Endothelial cell of umbilical vein (primary cell): ENCODE data around the gene ATP11B. TPM values are rescaled to one million over a fixed set of nuclear protein-coding genes. Genes with fewer than 3 reads are reported as not detected.

Experiments
- BruUV-seq: library from RNA; stranded (reverse); fragments of 400-500 nt; replicated peaks from 2 replicates; lab custom pipeline; 2021; lab: Mats Ljungman, UMichigan
- CTCF ChIA-PET: fragments of 300-600, 350-600 bp; sonication (Branson Sonifier 250); formaldehyde crosslinking; loops from one replicate; lab custom pipeline; 2021; ENCODE audit warnings: antibody characterized with exemption, inconsistent platforms; lab: Charles Lee
- POLR2A ChIA-PET: fragments of 300-600, 350-600 bp; sonication (Branson Sonifier 250); formaldehyde crosslinking; loops from one replicate; lab custom pipeline; 2021; ENCODE audit warnings: antibody characterized with exemption, inconsistent platforms; lab: Charles Lee
- DNase-seq: peaks from one replicate; pipeline ENCODE4 v3.0.0-alpha.2; 2011; ENCODE audit warnings: low read depth, low spot score
- FAIRE-seq: peaks from 2 replicates; lab custom pipeline; 2011; peaks lifted over from hg19 to GRCh38; lab: Jason Lieb, UNC
- H2AFZ ChIP-seq: 2 replicates; pipeline ENCODE4 v1.6.0; 2012; ENCODE audit warnings: low read depth, low read length, control low read depth, inconsistent platforms
- H3K27ac ChIP-seq: 2 replicates; pipeline ENCODE4 v1.5.1; 2011; ENCODE audit warnings: low read depth, mild to moderate bottlenecking, control low read depth, low read length, moderate library complexity; ENCODE audit not compliant: insufficient read depth
- H3K27me3 ChIP-seq, 2 experiments: 2 replicates each; pipeline versions ENCODE4 v1.6.0 to v1.6.1; 2011; ENCODE audit warnings: low read length in 2 of 2, mixed read lengths in 1 of 2; ENCODE audit not compliant: control insufficient read depth in 2 of 2, insufficient read depth in 2 of 2
- H3K36me3 ChIP-seq, 2 experiments: 2 replicates in 1 of 2; 3 replicates in 1 of 2; pipeline ENCODE4 v1.5.1; 2011; ENCODE audit warnings: low read length in 2 of 2, mild to moderate bottlenecking in 1 of 2, moderate library complexity in 1 of 2; ENCODE audit not compliant: control insufficient read depth in 2 of 2, insufficient read depth in 2 of 2; ENCODE audit errors: extremely low read depth in 1 of 2
- H3K4me1 ChIP-seq: 3 replicates; pipeline ENCODE4 v1.5.1; 2011; ENCODE audit warnings: mild to moderate bottlenecking, low read length; ENCODE audit not compliant: control insufficient read depth, insufficient read depth; ENCODE audit errors: extremely low read depth
- H3K4me2 ChIP-seq: 2 replicates; pipeline ENCODE4 v1.6.1; 2011; ENCODE audit warnings: low read length, control low read depth, mixed read lengths; ENCODE audit not compliant: insufficient read depth
- H3K4me3 ChIP-seq, 3 experiments: fragments of 200-600 bp in 1 of 3; sonication (generic), shearing (Covaris generic) in 1 of 3; replicated peaks in 1 of 3; 2 replicates each; pipeline ENCODE4 v1.5.1; 2011 to 2016; ENCODE audit warnings: control low read depth in 3 of 3, low read length in 3 of 3, mild to moderate bottlenecking in 2 of 3, inconsistent platforms in 1 of 3, low read depth in 1 of 3, moderate library complexity in 1 of 3; ENCODE audit not compliant: insufficient read depth in 1 of 3
- H3K79me2 ChIP-seq: 2 replicates; pipeline ENCODE4 v1.6.0; 2012; ENCODE audit warnings: low read length, inconsistent platforms; ENCODE audit not compliant: control insufficient read depth, insufficient read depth
- H3K9ac ChIP-seq: replicated peaks from 2 replicates; pipeline ENCODE3; 2011; ENCODE audit warnings: low read length, control low read depth; ENCODE audit not compliant: insufficient read depth; ENCODE audit errors: extremely low read depth
- H3K9me1 ChIP-seq: replicated peaks from 3 replicates; pipeline ENCODE4 v1.6.0; 2011; ENCODE audit warnings: mild to moderate bottlenecking, low read length; ENCODE audit not compliant: control insufficient read depth, insufficient read depth; ENCODE audit errors: extremely low read depth
- H3K9me3 ChIP-seq: replicated peaks from 2 replicates; pipeline ENCODE4 v1.5.1; 2012; ENCODE audit warnings: low read length, inconsistent platforms; ENCODE audit not compliant: control insufficient read depth, insufficient read depth
- H4K20me1 ChIP-seq: replicated peaks from 2 replicates; pipeline ENCODE3; 2011; ENCODE audit warnings: mild to moderate bottlenecking, low read length; ENCODE audit not compliant: control insufficient read depth, insufficient read depth; ENCODE audit errors: extremely low read depth
- EZH2 ChIP-seq: IDR thresholded peaks from 2 replicates; pipeline ENCODE4 v1.6.1; 2012; ENCODE audit warnings: borderline replicate concordance, low read depth, mild to moderate bottlenecking, moderate library complexity, low read length, inconsistent platforms; ENCODE audit not compliant: severe bottlenecking
- FOS ChIP-seq: IDR thresholded peaks from 2 replicates; pipeline ENCODE4 v1.6.1; 2011; ENCODE audit warnings: mild to moderate bottlenecking, low read length, moderate library complexity, borderline replicate concordance; ENCODE audit not compliant: insufficient read depth
- GATA2 ChIP-seq: IDR thresholded peaks from 2 replicates; pipeline ENCODE4 v1.7.0; 2011; ENCODE audit warnings: low read depth, mild to moderate bottlenecking, moderate library complexity, mixed read lengths, low read length; ENCODE audit not compliant: insufficient read length, insufficient read depth
- JUN ChIP-seq: IDR thresholded peaks from 2 replicates; pipeline ENCODE4 v1.6.1; 2011; ENCODE audit warnings: borderline replicate concordance, low read depth; ENCODE audit not compliant: insufficient read length, insufficient read depth
- MYC ChIP-seq: IDR thresholded peaks from one replicate; pipeline ENCODE4 v1.6.1; 2011; ENCODE audit warnings: mild to moderate bottlenecking, low read depth, low read length
- POLR2A ChIP-seq: IDR thresholded peaks from 2 replicates; pipeline ENCODE4 v1.6.1; 2012; ENCODE audit warnings: low read depth, mild to moderate bottlenecking, control low read depth, low read length
- dilution Hi-C: fragments of 300-500 bp; cut with MboI; formaldehyde crosslinking; loops from one replicate; pipeline ENCODE4 v1.15.0; 2019; ENCODE audit warnings: low sequenced_read_pairs; ENCODE audit not compliant: extremely low pct_ligation_motif_present
- intact Hi-C: fragments of 100-400 bp; cut with micrococcal nuclease; formaldehyde crosslinking; loops from one replicate; pipeline ENCODE4 v1.10.0; 2022
- polyA plus RNA-seq, 4 experiments: library from polyadenylated mRNA; depleted of rRNA in 3 of 4; stranded (reverse) in 3 of 4; unstranded in 1 of 4; fragments of >200 nt; gene quantifications; 2 replicates each; pipeline versions ENCODE4 v1.2.1 to v1.2.3, GENCODE V29; 2011 to 2012; ENCODE audit warnings: missing spikeins in 1 of 4
- total RNA-seq: library from RNA; stranded (reverse); gene quantifications from 2 replicates; pipeline ENCODE4 v1.2.3, GENCODE V29; 2021
- TF ChIP-seq, protein P1 (sequence below): IDR thresholded peaks from 2 replicates; pipeline ENCODE4 v1.6.1; 2011; ENCODE audit not compliant: insufficient read depth, insufficient read length
- TF ChIP-seq, protein P2 (sequence below), 2 donors: IDR thresholded peaks; 1 replicate in 1 of 2; 2 replicates in 1 of 2; pipeline ENCODE4 v1.5.1; 2011; ENCODE audit warnings: low read length in 2 of 2, mild to moderate bottlenecking in 2 of 2, moderate library complexity in 2 of 2, control low read depth in 1 of 2, inconsistent platforms in 1 of 2, low read depth in 1 of 2; ENCODE audit not compliant: insufficient read depth in 1 of 2; ENCODE audit errors: extremely low read depth in 1 of 2

The ATP11B gene
- total and polyA plus RNA-seq, 2 donors (not counting 3 experiments of a cell fraction or from before 2014, with no cell fraction given), result 10.1 to 49.3 TPM

DNA sequence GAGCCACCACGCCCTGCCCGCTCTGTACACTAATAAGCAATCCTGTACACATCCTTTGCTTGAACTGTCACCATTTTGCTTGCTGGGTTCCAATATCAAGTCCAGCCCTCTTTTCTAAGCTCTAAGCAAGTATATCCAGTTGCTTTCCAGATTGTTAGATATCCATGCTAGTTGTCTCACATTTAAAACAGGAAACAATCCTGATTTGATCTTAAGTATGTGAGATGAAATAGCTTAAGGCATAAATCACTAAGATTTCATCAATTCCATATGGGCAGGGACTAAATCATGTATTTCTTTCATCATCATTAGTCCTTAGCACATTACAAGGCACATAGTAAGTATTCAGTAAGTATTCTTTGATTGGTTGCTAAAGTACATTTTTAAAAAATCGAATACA is 16.2 kb downstream of the ATP11B start:
- BruUV-seq, result no TSS peak
- no peak overlapping the region for H3K4me2 ChIP-seq
- no peak overlapping the region for H3K27ac ChIP-seq
- POLR2A ChIA-PET, result no interaction called here
- FAIRE-seq, result no peak
- peaks cover 20% of the 10 kb centered on the region for H3K4me1 ChIP-seq
- H4K20me1 ChIP-seq, result peaks cover 7% of the 10 kb centered on the region
- H2AFZ ChIP-seq, result no peak overlapping the region
- peaks cover 77% of the 10 kb centered on the region for H3K79me2 ChIP-seq
- no peaks in the 10 kb centered on the region for H3K27me3 ChIP-seq
- H3K36me3 ChIP-seq, result no peaks in the 10 kb centered on the region
- dilution Hi-C loops, result no loop called here
- no peak for DNase-seq
- intact Hi-C loops, result no loop called here
- no peak for TF ChIP-seq FOS
- TF ChIP-seq MYC, result no peak
- TF ChIP-seq POLR2A, result no peak
- TF ChIP-seq GATA2, result no peak
- no peak for TF ChIP-seq JUN
- TF ChIP-seq EZH2, result no peak
- TF ChIP-seq, protein P1, sequence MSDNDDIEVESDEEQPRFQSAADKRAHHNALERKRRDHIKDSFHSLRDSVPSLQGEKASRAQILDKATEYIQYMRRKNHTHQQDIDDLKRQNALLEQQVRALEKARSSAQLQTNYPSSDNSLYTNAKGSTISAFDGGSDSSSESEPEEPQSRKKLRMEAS, result no peak
- TF ChIP-seq, protein P2, sequence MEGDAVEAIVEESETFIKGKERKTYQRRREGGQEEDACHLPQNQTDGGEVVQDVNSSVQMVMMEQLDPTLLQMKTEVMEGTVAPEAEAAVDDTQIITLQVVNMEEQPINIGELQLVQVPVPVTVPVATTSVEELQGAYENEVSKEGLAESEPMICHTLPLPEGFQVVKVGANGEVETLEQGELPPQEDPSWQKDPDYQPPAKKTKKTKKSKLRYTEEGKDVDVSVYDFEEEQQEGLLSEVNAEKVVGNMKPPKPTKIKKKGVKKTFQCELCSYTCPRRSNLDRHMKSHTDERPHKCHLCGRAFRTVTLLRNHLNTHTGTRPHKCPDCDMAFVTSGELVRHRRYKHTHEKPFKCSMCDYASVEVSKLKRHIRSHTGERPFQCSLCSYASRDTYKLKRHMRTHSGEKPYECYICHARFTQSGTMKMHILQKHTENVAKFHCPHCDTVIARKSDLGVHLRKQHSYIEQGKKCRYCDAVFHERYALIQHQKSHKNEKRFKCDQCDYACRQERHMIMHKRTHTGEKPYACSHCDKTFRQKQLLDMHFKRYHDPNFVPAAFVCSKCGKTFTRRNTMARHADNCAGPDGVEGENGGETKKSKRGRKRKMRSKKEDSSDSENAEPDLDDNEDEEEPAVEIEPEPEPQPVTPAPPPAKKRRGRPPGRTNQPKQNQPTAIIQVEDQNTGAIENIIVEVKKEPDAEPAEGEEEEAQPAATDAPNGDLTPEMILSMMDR (IDR thresholded peaks at IDR 0.05; ENCODE audit: extremely low read depth in 1 of 2, insufficient read depth in 1 of 2, low read depth in 1 of 2, low read length in 2 of 2), result no peak
- H3K9me3 ChIP-seq, result no peaks in the 10 kb centered on the region
- no peak overlapping the region for H3K4me3 ChIP-seq
- CTCF ChIA-PET, result interaction anchor here (0.9 to 1.3 kb wide), 3 partner anchors 12 to 95 kb away, joined by 3 to 9 read pairs (median 3); no protein-coding TSS in a partner anchor
- H3K9ac ChIP-seq, result no peak overlapping the region
- no peaks in the 10 kb centered on the region for H3K9me1 ChIP-seq
